ENCODE results near the gene ELF2. TPM values are rescaled to one million over a fixed set of nuclear protein-coding genes. Genes with fewer than 3 reads are reported as not detected.

The ELF2 gene
- total RNA-seq (2022; extraction: Qiagen RNA extraction; ENCODE audit: low read depth), result 9.2 to 13.7 TPM (median 12.6 TPM) in 5 replicates

GRCh38 chr4:139177049-139177868 lies at the start of gene ELF2:
ELF2 (minus strand) TSS chr4:139177218; CDS start chr4:139137701, 39,517 bp downstream.

GRCh38 chr4:139015269-139015947 lies 161.6 kb downstream of the ELF2 start, which contains the start of gene NOCT:
NOCT (plus strand) TSS chr4:139015781; CDS start chr4:139015982, 201 bp downstream.

Other genes starting within 250 kb of the ELF2 start
- gene NOCT, start 161.4 kb downstream of the ELF2 start, total RNA-seq (2022; extraction: Qiagen RNA extraction; ENCODE audit: low read depth), result 7.8 to 10.0 TPM (median 9.3 TPM) in 5 replicates
- gene MGARP, start 103.0 kb upstream of the ELF2 start, total RNA-seq (2022; extraction: Qiagen RNA extraction; ENCODE audit: low read depth), result 0.34 to 0.70 TPM (median 0.57 TPM) in 5 replicates
- gene NAA15, start 124.3 kb upstream of the ELF2 start, total RNA-seq (2022; extraction: Qiagen RNA extraction; ENCODE audit: low read depth), result 19.9 to 35.2 TPM (median 29.9 TPM) in 5 replicates
- 77.3 to 82.2 TPM (median 80.8 TPM) in 5 replicates for gene NDUFC1, start 125.3 kb upstream of the ELF2 start, total RNA-seq (2022; extraction: Qiagen RNA extraction; ENCODE audit: low read depth)